AML-193 (cell line): Measurements from ENCODE around the gene LBP.
"Not testable (repeated sequence)": the region's sequence is repeated elsewhere in the genome, so short reads cannot be mapped to it uniquely, and the experiment has no call there.

ENCODE experiments used
- DNase-seq, 2 experiments: peaks; one replicate each; lab custom pipeline; 2025; lab: John Stamatoyannopoulos, UW

Gene LBP, protein sequence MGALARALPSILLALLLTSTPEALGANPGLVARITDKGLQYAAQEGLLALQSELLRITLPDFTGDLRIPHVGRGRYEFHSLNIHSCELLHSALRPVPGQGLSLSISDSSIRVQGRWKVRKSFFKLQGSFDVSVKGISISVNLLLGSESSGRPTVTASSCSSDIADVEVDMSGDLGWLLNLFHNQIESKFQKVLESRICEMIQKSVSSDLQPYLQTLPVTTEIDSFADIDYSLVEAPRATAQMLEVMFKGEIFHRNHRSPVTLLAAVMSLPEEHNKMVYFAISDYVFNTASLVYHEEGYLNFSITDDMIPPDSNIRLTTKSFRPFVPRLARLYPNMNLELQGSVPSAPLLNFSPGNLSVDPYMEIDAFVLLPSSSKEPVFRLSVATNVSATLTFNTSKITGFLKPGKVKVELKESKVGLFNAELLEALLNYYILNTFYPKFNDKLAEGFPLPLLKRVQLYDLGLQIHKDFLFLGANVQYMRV

DNA sequence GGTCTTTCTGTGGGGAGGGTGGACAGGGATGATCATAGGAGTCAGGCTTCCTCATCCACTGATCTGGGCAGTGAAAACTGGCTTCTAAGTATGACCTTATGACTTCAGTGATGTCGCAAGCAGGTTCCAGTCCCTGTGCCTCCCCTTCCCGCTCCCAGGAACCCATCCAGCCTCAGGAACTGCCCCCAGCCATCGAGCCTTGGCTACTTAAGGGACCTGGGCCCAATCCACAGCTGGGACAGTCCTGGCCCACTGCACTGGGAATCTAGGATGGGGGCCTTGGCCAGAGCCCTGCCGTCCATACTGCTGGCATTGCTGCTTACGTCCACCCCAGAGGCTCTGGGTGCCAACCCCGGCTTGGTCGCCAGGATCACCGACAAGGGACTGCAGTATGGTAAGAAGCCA is at the start of gene LBP:
Gene LBP, plus strand, starts transcription at position 236 of the 405 bp plus-strand sequence. Its CDS starts 35 bp downstream, at position 271.
- no peak for DNase-seq

DNA sequence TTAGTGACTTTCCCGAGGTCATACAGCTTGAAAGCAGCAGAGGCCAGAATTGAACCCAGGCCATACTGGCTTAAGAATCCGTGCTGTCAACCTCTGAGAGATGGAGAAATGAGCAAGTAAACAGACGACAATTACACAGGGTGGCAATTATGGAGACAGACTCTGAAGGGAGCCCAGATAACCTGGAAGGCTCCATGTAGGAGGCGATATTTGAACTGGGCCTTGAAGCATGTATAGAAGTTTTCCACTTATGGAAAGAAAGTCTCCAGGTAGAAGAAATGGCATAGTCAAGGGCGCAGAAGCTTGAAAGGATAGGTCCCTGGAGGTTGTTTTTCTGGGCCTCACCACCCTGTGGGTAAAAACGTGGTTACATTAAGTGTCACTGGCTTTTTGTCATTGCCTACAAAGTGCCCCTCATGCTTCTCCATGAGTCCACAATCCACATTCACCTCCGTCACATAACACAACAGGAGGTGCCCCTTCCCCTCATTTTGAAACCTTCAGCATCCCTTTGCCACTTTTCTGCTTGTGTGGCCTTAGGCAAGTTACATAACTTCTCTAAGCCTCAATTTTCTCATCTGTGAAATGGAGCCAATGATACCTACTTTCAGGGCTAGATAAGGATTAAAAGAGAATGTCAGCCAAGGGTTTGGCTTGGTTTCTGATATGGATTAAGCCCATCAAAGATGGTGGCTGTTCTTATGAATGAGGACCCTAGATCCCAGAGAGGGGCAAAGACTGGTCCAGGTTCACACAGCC is 48.2 kb upstream of the LBP start:
- no peak for DNase-seq

DNA sequence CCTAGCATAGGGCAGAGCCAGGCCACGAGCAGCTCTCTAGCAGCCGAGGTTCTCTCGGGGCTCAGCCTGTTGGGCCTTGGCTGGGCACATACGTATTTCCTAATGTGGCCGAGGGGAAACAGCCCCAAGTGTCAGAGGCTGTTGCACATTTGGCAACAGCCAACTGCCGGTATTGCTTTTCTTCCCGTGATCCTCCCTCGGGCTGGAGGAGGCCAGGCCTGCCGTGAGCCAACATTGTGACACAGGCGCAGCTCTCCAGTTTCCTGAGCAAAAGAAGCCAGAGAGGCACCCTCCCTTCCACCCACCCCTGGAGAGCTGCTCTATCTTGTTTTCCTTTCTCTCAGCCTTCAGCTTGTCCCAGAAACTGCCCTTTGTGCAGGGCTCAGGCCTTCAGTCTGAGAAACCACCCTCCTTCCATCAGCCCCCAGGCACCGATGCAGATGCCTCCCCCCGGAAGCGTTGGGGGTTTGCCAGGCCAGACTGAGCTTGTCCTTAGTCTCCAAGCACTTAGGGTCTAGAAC is 47.5 kb upstream of the LBP start:
- DNase-seq: peak; percentile 98

DNA sequence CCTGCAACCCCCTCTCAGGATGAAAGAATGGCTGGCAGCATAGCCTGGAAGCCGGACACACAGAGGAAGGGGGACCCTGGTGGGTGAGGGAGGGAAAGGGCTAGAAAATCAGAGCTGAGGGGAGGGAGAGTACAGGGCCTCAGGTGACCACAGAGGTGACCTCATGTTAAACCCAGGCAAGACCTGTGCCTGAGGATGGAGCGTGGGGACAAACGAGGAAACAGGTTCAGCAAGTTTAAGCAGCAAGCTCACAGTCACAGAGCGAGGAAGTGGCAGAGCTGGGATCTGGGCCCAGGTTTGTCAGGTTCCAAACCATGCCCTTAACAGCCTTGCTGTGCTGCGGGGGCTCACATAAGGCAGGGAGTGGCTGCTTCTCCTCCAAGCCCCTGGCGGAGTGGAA is 46.3 kb upstream of the LBP start:
- DNase-seq: no peak

DNA sequence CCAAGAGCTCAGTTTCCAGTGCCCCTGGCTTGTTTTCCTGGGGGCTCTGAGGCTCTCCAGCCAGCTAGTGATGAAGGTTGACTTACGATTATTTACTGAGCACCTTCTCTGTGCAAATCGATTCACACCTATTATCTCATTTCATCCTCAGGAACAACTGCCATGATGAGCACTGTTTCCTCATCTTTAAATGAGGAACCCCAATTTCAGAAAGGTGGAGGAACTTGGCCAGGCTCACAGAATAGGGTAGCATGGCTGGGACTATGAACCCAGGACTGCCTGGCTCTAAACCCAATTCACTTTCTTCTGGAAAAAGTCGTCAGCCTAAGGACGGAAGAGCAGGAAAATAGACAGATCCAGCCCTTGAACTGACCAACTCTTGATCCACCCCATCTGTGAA is 45.8 kb upstream of the LBP start:
- peak; percentile 28 to 38 for DNase-seq

DNA sequence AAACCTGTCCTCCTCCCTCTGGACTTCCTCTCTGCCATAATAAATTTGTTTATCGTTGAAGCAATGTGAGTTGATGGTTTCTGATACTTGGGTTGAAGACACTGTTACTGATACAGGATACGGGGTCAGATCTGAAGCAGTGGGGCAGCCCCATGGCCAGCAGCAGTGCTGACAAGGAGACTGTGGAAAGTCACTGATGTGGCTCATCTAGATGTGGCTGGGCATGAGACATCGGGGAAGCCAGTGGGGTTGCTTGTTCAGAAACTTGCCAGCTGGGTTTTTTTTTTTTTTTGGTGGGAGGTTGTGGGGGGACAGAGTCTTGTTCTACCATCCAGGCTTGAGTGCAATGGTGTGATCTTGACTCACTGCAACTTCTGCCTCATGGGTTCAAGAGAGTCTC is 45.0 kb upstream of the LBP start:
- DNase-seq: no peak

DNA sequence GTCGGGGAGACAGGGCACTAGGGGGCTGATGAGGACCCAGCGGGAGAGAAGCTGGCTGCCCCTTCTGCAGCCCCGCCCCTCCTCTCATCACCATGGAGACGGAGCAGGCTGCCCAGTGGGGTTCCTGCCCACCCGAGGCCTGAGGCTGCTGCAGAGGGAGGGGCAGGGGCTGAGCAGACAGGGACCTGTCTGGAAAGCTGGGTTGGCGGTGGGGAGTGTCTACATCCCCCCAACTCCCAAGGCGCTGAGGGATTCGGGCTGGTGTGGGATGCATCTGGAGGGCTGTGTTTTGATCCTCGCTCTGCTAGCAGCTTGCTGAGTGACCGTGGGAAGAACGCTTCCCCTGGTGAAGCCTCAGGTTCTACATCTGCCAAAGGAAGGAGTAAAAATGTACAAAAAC is 43.5 kb upstream of the LBP start:
- DNase-seq: no peak

DNA sequence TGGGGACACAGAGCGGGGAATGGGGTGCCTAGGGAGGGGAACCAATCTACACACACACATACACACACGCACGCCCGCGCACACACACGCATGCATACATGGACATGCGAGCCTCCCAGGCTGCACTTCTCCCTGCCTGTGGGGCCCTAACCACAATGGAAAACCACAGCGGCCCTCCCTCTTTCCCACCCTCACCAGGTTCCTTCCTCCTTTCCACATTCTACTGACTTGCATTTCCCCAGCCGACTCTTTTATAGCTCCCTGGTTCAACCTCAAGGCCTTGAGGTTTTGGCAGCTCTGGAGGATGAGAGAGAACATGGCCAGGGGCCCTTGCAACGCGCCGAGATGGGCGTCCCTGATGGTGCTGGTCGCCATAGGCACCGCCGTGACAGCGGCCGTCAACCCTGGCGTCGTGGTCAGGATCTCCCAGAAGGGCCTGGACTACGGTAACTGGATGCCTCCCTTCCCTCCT is 42.3 kb upstream of the LBP start, which contains the start of gene BPI:
Gene BPI, plus strand, starts transcription at position 249 of the 472 bp plus-strand sequence. Its CDS starts 68 bp downstream, at position 317.
- peak; percentile 95 to 96 for DNase-seq

DNA sequence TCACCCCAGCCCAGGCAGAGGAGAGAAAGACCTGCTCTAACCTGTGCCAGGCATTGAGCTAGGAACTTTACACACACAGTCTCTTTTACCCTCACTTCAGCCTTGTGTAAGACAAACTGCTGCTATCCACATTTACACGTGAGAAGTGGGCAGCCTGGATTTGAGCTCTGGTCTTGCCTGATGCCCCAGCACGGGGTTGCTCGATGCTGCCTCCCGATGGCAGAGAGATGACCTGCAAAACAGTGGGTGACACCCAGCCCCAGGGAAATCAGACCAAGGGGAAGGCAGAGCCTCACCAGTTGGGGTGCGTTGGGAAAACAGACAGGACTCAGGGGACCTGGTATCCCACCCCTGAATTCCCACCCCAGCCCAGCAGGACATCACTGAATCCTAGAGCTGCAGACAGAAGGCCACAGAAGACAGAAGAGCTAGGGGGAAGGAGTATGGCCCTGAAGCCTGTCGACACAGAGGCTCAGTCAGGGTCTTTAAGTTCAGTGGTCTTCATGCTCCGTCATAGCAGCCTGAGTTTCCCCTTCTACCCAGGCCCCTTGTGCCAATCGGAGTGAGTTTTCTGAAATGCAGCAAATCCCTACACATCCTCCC is 41.3 kb upstream of the LBP start:
- DNase-seq: peak; percentile 52 to 64

DNA sequence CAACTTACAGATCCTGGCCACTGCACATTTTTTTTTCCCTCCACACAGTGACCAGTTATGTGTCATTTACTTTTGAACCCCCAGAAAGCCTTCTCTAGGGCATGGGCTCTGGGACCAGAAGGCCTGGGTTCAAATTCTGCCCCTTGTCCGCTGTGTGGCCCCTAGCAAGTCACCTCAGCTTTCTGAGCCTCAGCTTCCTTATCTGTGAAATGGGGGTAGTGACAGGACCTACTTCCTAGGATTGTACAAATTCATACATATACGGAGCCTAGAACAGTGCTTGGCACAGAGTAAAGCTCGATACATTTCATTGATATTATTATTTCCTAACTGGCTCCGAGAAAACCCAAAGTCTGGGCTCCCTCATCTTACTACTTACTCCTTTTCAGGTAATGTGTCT is 40.7 kb upstream of the LBP start:
- DNase-seq: no peak

DNA sequence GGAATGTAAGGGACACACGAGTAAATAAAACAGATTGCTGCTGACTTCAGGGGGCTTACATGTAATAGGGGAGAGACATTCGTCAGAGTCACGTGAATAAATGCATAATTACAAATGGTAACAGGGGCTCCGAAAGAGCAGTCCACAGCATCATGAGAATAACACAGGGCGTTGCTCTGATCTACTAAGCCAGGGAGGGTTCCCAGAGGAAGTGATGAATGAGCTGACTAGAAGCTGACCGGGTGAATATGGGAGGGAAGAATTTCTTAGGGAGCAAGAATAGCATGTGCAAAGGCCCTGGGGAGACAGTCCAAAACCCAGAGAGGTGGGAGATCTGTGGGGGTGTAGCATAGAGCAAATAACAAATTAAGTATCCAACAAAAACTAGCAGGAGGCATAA is 39.9 kb upstream of the LBP start:
- DNase-seq: no peak

DNA sequence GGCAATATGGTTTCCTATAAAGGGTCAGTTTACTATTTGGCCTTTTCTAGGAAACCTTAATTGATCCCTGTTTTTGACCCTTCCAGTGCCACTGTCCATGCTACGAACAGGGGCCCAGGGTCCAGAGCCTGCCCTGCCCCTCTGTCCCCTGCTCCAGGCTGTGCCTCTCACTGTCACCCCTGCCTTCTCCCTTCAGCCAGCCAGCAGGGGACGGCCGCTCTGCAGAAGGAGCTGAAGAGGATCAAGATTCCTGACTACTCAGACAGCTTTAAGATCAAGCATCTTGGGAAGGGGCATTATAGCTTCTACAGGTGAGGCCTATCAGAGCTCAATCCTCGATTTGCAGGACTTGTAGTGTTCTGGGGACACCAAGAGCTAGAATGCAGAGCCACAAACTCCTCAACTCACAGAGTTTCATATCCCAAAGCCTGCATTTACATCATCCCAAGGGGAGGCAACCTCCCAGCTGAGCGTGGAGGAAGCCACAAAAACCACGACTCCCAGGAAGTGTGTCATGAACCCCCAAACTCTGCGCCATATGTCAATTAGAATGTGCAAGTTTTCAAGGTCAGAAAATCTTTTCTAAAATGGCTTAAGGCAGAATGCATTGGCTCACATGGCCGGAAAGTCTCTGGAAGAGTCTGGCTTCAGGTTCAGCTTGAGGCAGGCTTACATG is 38.8 kb upstream of the LBP start:
- DNase-seq: peak; percentile 67 to 72

DNA sequence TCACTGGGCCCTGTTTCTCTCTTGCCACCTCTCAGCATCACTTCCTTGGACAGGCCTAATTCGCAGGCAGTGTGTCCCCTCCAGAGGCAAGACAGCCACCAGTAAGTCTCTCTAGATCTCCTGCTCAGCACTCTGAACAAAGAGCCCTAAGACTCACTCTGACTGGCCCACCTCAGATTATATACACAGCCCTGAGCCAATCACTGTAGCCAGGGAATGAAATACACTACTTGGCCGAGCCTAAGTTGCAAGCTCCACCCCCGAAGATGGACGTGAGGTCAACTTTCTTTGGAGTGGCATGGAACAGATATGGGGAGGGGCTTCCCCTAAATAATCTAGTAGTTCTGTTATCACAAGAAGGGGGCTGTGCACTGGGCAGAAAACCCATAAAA is 38.2 kb upstream of the LBP start:
- no peak for DNase-seq

DNA sequence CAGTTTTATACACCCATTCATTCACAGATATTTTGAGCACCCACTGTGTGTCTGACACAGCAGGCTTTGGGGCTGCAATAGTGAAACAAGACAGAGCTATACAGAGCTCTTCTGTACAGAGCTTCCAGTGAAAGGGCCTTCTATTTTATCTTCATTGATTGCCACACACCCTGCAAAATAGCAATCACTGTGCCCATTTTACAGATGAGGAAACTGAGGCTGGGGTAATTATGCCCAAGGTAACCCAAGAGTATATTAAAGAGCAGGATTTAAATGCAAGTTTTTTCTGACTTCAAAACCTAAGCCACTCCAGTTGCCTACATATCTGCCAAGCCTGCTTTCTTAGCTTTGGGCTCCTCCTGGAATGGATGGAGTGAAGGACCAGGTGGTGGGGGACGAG is 37.8 kb upstream of the LBP start:
- no peak for DNase-seq

DNA sequence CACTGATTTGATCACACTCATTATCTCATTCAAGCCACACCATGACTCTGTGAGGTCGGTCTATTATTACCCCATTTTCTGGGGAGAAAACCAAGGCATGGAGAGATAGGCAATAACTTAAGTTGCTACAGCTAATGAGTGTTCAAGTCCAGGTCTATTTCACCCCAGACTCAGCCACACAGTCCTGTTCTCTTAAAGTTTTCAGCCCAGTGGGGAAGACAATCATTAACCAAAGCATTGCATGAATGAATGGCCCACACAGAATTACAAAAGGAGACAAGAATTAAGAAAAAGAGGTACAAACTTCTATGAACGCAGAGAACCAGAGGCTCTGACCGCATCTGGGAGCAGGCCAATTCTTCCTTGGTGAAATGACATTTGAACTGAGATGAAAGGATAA is 35.2 kb upstream of the LBP start:
- DNase-seq: no peak

DNA sequence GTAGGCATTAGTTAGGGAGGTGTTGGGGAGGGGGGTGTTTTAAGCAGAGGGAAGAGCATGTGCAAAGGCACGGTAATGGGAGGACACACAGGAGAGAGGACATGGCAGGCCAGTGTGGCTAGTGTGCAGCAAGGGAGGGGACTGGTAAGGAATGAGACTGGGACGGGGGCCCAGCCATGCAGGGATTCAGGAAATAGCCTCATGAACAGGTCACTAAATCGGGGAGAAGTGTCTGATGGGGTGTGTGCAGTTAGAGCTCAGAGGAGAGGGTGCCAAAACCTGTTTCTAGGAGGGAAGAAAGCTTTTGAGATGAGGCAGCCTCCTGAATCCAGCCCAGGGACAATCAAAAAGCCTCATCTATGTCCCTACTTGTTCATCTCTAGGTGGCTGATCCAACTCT is 34.8 kb upstream of the LBP start:
- DNase-seq: no peak

DNA sequence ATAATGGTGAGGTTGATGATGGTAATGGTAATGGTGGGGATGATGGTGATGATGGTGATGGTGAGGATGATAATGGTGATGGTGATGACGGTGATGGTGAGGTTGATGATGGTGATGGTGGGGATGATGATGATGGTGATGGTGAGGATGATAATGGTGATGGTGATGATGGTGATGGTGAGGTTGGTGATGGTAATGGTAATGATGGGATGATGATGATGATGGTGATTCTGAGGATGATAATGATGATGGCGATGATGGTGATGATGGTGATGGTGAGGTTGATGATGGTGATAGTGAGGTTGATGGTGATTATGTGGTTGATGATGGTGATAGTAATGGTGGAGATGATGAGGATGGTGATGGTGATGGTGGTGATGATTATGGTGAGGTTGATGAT is 32.6 kb upstream of the LBP start:
- DNase-seq: no peak

DNA sequence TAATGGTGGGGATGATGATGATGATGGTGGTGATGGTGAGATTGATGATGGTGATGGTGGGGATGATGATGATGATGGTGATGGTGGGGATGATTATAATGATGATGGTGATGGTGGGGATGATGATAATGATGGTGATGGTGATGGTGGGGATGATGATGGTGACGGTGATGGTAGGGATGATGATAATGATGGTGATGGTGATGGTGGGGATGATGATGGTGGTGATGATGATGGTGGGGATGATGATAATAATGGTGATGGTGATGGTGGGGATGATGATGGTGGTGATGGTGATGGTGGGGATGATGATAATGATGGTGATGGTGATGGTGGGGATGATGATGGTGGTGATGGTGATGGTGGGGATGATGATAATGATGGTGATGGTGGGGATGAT is 31.9 kb upstream of the LBP start:
- DNase-seq: not testable (repeated sequence)

DNA sequence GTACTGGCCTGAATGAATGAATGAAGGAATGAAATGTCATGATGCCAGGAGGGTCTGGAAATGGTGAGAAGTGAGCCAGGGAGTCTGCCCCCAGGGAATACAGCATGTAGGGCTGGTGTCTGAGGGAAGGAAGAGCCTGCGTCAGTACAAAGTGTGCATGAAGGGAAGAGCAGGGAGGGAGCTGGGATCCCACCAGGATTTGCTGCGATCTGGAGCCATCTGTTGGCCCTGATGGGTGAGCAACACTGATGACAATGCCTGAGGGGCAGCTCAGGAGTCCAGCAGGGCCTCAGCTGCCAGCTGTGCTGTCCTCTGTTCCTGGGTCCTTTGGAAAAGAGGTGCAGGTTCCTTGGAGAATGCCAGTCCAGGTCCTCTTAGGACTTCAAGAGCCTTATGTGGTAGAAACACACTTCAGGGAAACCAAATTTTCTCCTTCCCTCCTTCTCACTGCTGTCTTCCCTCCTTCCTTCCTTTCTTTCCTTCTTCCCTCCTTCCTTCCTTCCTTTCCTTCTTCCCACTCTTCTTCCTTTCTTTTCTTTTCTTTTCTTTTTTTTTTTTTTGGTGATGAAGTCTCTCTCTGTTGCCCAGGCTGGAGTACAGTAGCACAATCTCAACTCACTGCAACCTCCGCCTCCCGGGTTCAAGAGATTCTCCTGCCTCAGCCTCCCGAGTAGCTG is 30.9 kb upstream of the LBP start:
- no peak for DNase-seq

DNA sequence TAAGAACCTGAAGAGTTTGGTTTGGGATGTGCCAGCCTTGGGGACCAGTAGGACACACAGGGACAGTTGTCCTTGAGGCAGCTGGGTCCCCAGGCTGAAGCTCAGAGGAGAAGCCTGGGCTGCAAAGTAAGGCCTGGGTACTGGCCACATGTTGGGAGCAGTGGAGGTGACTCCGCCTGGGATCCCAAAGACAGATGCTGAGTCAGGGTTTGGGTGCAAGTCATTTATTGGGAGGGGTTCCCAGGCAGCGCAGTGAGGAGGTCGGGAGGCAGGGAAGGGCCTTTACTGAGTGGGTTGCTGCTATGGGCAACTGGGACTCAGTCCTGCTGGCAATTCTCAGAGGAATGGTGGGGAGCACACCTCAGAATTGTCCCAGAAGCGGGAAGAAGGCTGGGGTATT is 29.9 kb upstream of the LBP start:
- no peak for DNase-seq

DNA sequence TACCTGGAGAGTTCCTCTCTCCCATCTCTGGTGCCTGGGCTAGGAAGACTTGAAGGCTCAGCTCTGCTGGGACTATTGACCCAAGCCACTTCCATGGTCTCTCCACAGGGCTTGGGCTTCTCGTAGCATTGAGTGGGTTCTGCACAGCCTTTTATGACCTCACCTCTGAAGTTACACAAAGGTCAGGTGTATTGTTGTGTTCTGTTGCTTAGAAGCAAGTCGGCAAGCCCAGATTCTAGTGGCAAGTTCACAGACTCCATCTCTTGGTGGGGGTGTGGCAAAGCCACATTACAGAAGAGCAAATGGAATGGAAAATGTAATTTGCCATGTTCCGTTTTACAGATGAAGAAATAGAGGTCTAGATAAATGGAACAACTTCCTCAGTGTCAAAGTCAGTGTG is 28.9 kb upstream of the LBP start:
- no peak for DNase-seq
